Osteoblast (primary cell): ENCODE results near the gene AQP2. TPM values are rescaled to one million over a fixed set of nuclear protein-coding genes. Genes with fewer than 3 reads are reported as not detected.

ENCODE experiments used
- DNase-seq: peaks from one replicate; pipeline ENCODE4 v3.0.0; 2011; ENCODE audit warnings: low spot score, mixed read lengths; ENCODE audit not compliant: insufficient read length; ENCODE audit errors: missing footprints
- H2AFZ ChIP-seq: 2 replicates; pipeline ENCODE4 v1.6.0; 2011; ENCODE audit warnings: mild to moderate bottlenecking, low read length
- H3K27ac ChIP-seq: 2 replicates; pipeline ENCODE4 v1.5.1; 2011; ENCODE audit warnings: mild to moderate bottlenecking, low read depth, low read length, moderate library complexity
- H3K27me3 ChIP-seq: 2 replicates; pipeline ENCODE4 v1.6.0; 2012; ENCODE audit warnings: mild to moderate bottlenecking, control low read depth, inconsistent platforms, low read length, moderate library complexity; ENCODE audit not compliant: insufficient read depth
- H3K36me3 ChIP-seq: 2 replicates; pipeline ENCODE4 v1.5.1; 2011; ENCODE audit warnings: mild to moderate bottlenecking, low read length, control low read depth, moderate library complexity; ENCODE audit not compliant: insufficient read depth
- H3K4me1 ChIP-seq: 2 replicates; pipeline ENCODE4 v1.5.1; 2011; ENCODE audit warnings: mild to moderate bottlenecking, low read length, control low read depth, moderate library complexity; ENCODE audit not compliant: insufficient read depth
- H3K4me2 ChIP-seq: 2 replicates; pipeline ENCODE4 v1.6.0; 2011; ENCODE audit warnings: mild to moderate bottlenecking, low read length; ENCODE audit not compliant: insufficient read depth
- H3K4me3 ChIP-seq: fragments of 200-600 bp; sonication (generic); 3 replicates; pipeline ENCODE4 v1.5.1; 2012; ENCODE audit warnings: mild to moderate bottlenecking, low read length, inconsistent platforms; ENCODE audit not compliant: insufficient read depth
- H3K79me2 ChIP-seq: 2 replicates; pipeline ENCODE4 v1.6.0; 2012; ENCODE audit warnings: mild to moderate bottlenecking, low read length, control low read depth, inconsistent platforms; ENCODE audit not compliant: insufficient read depth
- H3K9me3 ChIP-seq: 2 replicates; pipeline ENCODE4 v1.5.1; 2011; ENCODE audit warnings: low read depth, low read length, control low read depth
- H4K20me1 ChIP-seq: 2 replicates; pipeline ENCODE4 v1.6.0; 2012; ENCODE audit warnings: mild to moderate bottlenecking, low read length, control low read depth; ENCODE audit not compliant: insufficient read depth
- total RNA-seq: library from RNA; depleted of rRNA; stranded (reverse); fragments of >200 nt; gene quantifications from 2 replicates; pipeline ENCODE4 v1.2.3, GENCODE V29; 2012
- TF ChIP-seq, protein P1 (sequence below): IDR thresholded peaks from 2 replicates; pipeline ENCODE4 v1.5.1; 2011; ENCODE audit warnings: mild to moderate bottlenecking, low read depth, low read length, moderate library complexity; ENCODE audit errors: extremely low read depth

AQP2 gene
- total RNA-seq, 1 donor, result not detected

DNA sequence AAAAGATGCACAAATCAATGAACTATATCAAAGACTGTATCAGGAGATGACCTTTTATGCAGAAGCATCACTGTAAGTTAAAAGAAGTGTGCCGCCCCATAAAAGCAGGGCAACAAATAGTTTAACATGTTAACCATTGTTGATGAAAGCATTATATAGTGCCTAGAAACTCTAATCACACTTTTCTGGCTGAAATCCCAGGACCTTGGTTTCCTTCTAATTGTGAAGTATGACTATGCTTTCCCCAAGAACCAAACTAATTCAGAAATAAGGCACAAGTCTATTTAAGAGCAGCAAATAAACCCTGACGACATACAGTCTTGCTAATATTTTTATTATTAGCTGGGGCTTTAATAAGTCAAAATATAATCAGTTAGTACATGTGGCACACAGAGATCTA lies 53.1 kb downstream of the AQP2 start:
- Histone ChIP-seq H3K36me3 (peaks cover 36% of the 10 kb centered on the region), H3K4me1 (peaks cover 10% of the 10 kb centered on the region), H3K4me2 (no peak overlapping the region), H3K79me2 (peaks cover 46% of the 10 kb centered on the region), H4K20me1 (no peaks in the 10 kb centered on the region), H3K4me3 (no peak overlapping the region), H3K9me3 (no peaks in the 10 kb centered on the region), H3K27me3 (no peaks in the 10 kb centered on the region), H2AFZ (no peak overlapping the region), H3K27ac (no peak overlapping the region)
- TF ChIP-seq, protein P1, sequence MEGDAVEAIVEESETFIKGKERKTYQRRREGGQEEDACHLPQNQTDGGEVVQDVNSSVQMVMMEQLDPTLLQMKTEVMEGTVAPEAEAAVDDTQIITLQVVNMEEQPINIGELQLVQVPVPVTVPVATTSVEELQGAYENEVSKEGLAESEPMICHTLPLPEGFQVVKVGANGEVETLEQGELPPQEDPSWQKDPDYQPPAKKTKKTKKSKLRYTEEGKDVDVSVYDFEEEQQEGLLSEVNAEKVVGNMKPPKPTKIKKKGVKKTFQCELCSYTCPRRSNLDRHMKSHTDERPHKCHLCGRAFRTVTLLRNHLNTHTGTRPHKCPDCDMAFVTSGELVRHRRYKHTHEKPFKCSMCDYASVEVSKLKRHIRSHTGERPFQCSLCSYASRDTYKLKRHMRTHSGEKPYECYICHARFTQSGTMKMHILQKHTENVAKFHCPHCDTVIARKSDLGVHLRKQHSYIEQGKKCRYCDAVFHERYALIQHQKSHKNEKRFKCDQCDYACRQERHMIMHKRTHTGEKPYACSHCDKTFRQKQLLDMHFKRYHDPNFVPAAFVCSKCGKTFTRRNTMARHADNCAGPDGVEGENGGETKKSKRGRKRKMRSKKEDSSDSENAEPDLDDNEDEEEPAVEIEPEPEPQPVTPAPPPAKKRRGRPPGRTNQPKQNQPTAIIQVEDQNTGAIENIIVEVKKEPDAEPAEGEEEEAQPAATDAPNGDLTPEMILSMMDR, result no peak
- DNase-seq, result no peak

DNA sequence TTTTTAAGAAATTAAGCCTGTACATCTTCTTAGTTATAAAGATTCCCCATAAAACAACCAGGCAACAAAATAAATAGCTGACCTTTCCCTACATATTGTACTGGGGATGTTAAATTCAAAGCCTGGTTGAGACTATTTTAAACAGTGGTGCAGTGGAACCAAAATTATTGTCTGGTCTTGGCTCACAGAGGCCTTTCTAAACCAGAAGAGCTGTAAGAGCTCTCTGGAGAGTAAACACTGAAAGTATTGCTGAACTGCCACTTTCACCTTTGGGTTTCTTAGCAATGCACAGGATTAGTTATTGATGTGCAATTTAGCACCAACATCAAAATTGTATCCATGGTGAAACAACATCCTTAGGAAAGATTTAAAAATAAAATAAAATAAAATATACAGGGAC lies 54.2 kb downstream of the AQP2 start:
- Histone ChIP-seq H3K4me3 (no peak overlapping the region), H4K20me1 (no peaks in the 10 kb centered on the region), H3K27ac (no peak overlapping the region), H3K4me1 (peaks cover 10% of the 10 kb centered on the region), H3K27me3 (no peaks in the 10 kb centered on the region), H3K36me3 (peaks cover 25% of the 10 kb centered on the region), H2AFZ (no peak overlapping the region), H3K79me2 (peaks cover 55% of the 10 kb centered on the region), H3K4me2 (no peak overlapping the region), H3K9me3 (no peaks in the 10 kb centered on the region)
- no peak for DNase-seq
- TF ChIP-seq, protein P1, result no peak

DNA sequence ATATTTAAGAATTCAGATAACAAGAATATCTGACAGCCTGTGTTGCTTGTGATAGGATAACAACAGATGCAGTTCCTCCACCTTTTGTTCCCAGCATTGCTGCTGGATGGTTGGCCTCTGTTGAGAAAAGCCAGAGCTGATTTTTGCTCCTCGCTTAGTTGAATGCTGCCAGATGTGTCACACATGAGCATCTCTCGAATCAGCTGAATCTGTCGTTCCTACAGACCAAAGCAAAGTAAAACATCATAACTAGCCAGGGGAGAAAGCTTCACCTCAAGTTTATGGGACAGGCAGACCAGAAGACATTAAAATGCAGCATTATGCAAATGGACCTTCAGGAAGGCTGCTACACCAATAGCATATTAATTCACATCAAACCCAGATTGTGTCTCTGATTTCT lies 54.6 kb downstream of the AQP2 start:
- no peak for DNase-seq
- H3K9me3 ChIP-seq, result no peaks in the 10 kb centered on the region
- H3K4me1 ChIP-seq, result peaks cover 10% of the 10 kb centered on the region
- H3K36me3 ChIP-seq, result peaks cover 24% of the 10 kb centered on the region
- H3K79me2 ChIP-seq, result peaks cover 59% of the 10 kb centered on the region
- no peak overlapping the region for H3K27ac ChIP-seq
- no peak overlapping the region for H3K4me2 ChIP-seq
- no peak overlapping the region for H2AFZ ChIP-seq
- H3K27me3 ChIP-seq, result no peaks in the 10 kb centered on the region
- TF ChIP-seq, protein P1, result no peak
- H3K4me3 ChIP-seq, result no peak overlapping the region
- no peaks in the 10 kb centered on the region for H4K20me1 ChIP-seq

GRCh38 chr12:50006280-50006679 lies 55.7 kb downstream of the AQP2 start:
- H3K4me1 ChIP-seq, result peaks cover 10% of the 10 kb centered on the region
- H3K27me3 ChIP-seq, result no peaks in the 10 kb centered on the region
- TF ChIP-seq, protein P1, result no peak
- peaks cover 70% of the 10 kb centered on the region for H3K79me2 ChIP-seq
- peaks cover 14% of the 10 kb centered on the region for H3K36me3 ChIP-seq
- no peak for DNase-seq
- no peak overlapping the region for H3K4me2 ChIP-seq
- H2AFZ ChIP-seq, result no peak overlapping the region
- no peak overlapping the region for H3K27ac ChIP-seq
- no peaks in the 10 kb centered on the region for H3K9me3 ChIP-seq
- H4K20me1 ChIP-seq, result no peaks in the 10 kb centered on the region
- H3K4me3 ChIP-seq, result no peak overlapping the region
